ENCODE measurements around the gene TTC3.
"Not testable (repeated sequence)": the region's sequence is repeated elsewhere in the genome, so short reads cannot be mapped to it uniquely, and the experiment has no call there.

TTC3 gene

GRCh38 chr21:37200641-37201480, 127.8 kb downstream of the TTC3 start:
- DNase-seq, result no peak

- DNase-seq, result no peak
These were observed 129.4 kb downstream of the TTC3 start for GRCh38 chr21:37202221-37203110.

GRCh38 chr21:37204580-37204979, 131.5 kb downstream of the TTC3 start:
- no peak for DNase-seq

- DNase-seq, result no peak
These were observed 133.4 kb downstream of the TTC3 start for GRCh38 chr21:37206496-37206895.

- no peak for DNase-seq
These were observed 134.5 kb downstream of the TTC3 start for GRCh38 chr21:37207441-37208009.

- DNase-seq, result no peak
These were observed 135.1 kb downstream of the TTC3 start for GRCh38 chr21:37208056-37208721.

- DNase-seq, result no peak
These were observed 135.7 kb downstream of the TTC3 start for GRCh38 chr21:37208741-37209225.

- no peak for DNase-seq
These were observed 137.1 kb downstream of the TTC3 start for GRCh38 chr21:37210130-37210529.

- DNase-seq, result no peak
These were observed 137.7 kb downstream of the TTC3 start for GRCh38 chr21:37210799-37211198.

- no peak for DNase-seq
These were observed 141.9 kb downstream of the TTC3 start for GRCh38 chr21:37214952-37215351.

GRCh38 chr21:37219761-37220432, 146.8 kb downstream of the TTC3 start:
- DNase-seq, result no peak

GRCh38 chr21:37220433-37220980, 147.5 kb downstream of the TTC3 start:
- DNase-seq, result no peak

- DNase-seq, result peak; percentile 86 to 90
These were observed 148.1 kb downstream of the TTC3 start for GRCh38 chr21:37220981-37221664.

GRCh38 chr21:37222248-37222647, 149.2 kb downstream of the TTC3 start:
- not testable (repeated sequence) for DNase-seq

- no peak for DNase-seq
These were observed 150.8 kb downstream of the TTC3 start for GRCh38 chr21:37223804-37224345.

GRCh38 chr21:37224861-37225839, 152.1 kb downstream of the TTC3 start:
- DNase-seq, result no peak

GRCh38 chr21:37226041-37226920, 153.2 kb downstream of the TTC3 start:
- DNase-seq, result no peak

Measured in NCI-H187 (cell line).